CD4-positive, alpha-beta T cell (primary cell): ENCODE measurements around the gene NUP160. TPM values are rescaled to one million over a fixed set of nuclear protein-coding genes. Genes with fewer than 3 reads are reported as not detected.

Experiments used
- ATAC-seq: fragments of 200-7000 bp; cut with Tn5 transposase; one replicate; pipeline ENCODE4 v1.10.0; 2022; ENCODE audit warnings: mild to moderate bottlenecking; ENCODE audit not compliant: poor library complexity
- CTCF ChIA-PET: fragments of 350-600 bp; sonication (Branson Sonifier 250); formaldehyde crosslinking; loops from one replicate; lab custom pipeline; 2021; ENCODE audit warnings: antibody characterized with exemption, inconsistent platforms; lab: Charles Lee
- POLR2A ChIA-PET: fragments of 350-600 bp; sonication (Branson Sonifier 250); formaldehyde crosslinking; loops from one replicate; lab custom pipeline; 2021; ENCODE audit warnings: antibody characterized with exemption, inconsistent platforms; lab: Charles Lee
- DNase-seq, 14 experiments: peaks; one replicate each; pipeline ENCODE4 v3.0.0-alpha.2; 2013 to 2020; ENCODE audit warnings: mixed read lengths in 2 of 14
- H3K27ac ChIP-seq, 2 donors: one replicate each; pipeline versions ENCODE4 v1.5.1 to v1.7.0; 2013; ENCODE audit warnings: low read length in 2 of 2, low read depth in 1 of 2, mild to moderate bottlenecking in 1 of 2
- H3K27me3 ChIP-seq, 2 experiments: 1 replicate in 1 of 2; 2 replicates in 1 of 2; pipeline versions ENCODE4 v1.6.1 to v1.7.0; 2013; ENCODE audit warnings: low read length in 2 of 2, control low read depth in 1 of 2, mild to moderate bottlenecking in 1 of 2, moderate library complexity in 1 of 2; ENCODE audit not compliant: insufficient read depth in 2 of 2, control insufficient read depth in 1 of 2
- H3K36me3 ChIP-seq: one replicate; pipeline ENCODE4 v1.6.1; 2013; ENCODE audit warnings: low read length, control low read depth; ENCODE audit not compliant: insufficient read depth
- H3K4me1 ChIP-seq: one replicate; pipeline ENCODE4 v1.6.1; 2013; ENCODE audit warnings: low read length, control low read depth; ENCODE audit not compliant: insufficient read depth
- H3K4me3 ChIP-seq: one replicate; pipeline ENCODE4 v1.5.1; 2013; ENCODE audit warnings: mild to moderate bottlenecking, low read length, moderate library complexity
- H3K9me3 ChIP-seq, 2 experiments: 1 replicate in 1 of 2; 2 replicates in 1 of 2; pipeline versions ENCODE4 v1.6.1 to v1.7.0; 2013; ENCODE audit warnings: low read length in 2 of 2, mild to moderate bottlenecking in 2 of 2, control low read depth in 1 of 2, moderate library complexity in 1 of 2; ENCODE audit not compliant: control insufficient read depth in 1 of 2, insufficient read depth in 1 of 2
- H3K27ac Mint-ChIP-seq: one replicate; pipeline ENCODE4 v1.8.0; 2020; ENCODE audit warnings: mixed read lengths
- H3K27me3 Mint-ChIP-seq: one replicate; pipeline ENCODE4 v1.8.0; 2021; ENCODE audit warnings: mixed read lengths
- H3K36me3 Mint-ChIP-seq: one replicate; pipeline ENCODE4 v1.8.0; 2021; ENCODE audit warnings: low read depth, mixed read lengths
- H3K4me1 Mint-ChIP-seq: one replicate; pipeline ENCODE4 v1.8.0; 2021; ENCODE audit warnings: low read depth, mixed read lengths
- H3K4me3 Mint-ChIP-seq: one replicate; pipeline ENCODE4 v1.8.0; 2020; ENCODE audit warnings: mild to moderate bottlenecking, mixed read lengths
- H3K9me3 Mint-ChIP-seq: one replicate; pipeline ENCODE4 v1.8.0; 2020; ENCODE audit warnings: mixed read lengths
- CTCF ChIP-seq: fragments of 200-600 bp; IDR thresholded peaks from one replicate; pipeline ENCODE4 v1.8.0; 2022; ENCODE audit warnings: antibody characterized with exemption, mild to moderate bottlenecking
- intact Hi-C, 2 experiments: fragments of 100-400 bp; cut with DNase I in 1 of 2; cut with micrococcal nuclease in 1 of 2; formaldehyde crosslinking; loops; one replicate each; pipeline versions ENCODE4 v1.15.1 to v1.9.0; 2023 to 2025; cut with DNase I, micrococcal nuclease
- total RNA-seq, 174 experiments: library from RNA in 2 of 174; stranded (reverse) in 2 of 174; gene quantifications; one replicate each; pipeline ENCODE4 v1.2.3 and lab custom pipeline; 2021 to 2026

NUP160 gene
- total RNA-seq, 2 experiments from 2014 or later: 41.9 to 47.9 TPM

GRCh38 chr11:47847537-47847891 is 636 bp downstream of the NUP160 start:
- H3K4me1 ChIP-seq: peaks cover 46% of the 10 kb centered on the region
- peak overlapping the region; percentile 100 for H3K4me3 Mint-ChIP-seq
- ChIA-PET CTCF (interaction anchor here (1.1 kb wide), 1 partner anchor 87 kb away, joined by 4 read pairs; no protein-coding TSS in a partner anchor), POLR2A (interaction anchor here (0.6 to 1.9 kb wide), 18 partner anchors 8 to 632 kb away, joined by 3 to 21 read pairs (median 4); partner anchors contain the start of genes AGBL2, DDB2 and FNBP4)
- peaks cover 35% of the 10 kb centered on the region for H3K36me3 Mint-ChIP-seq
- ATAC-seq (no peak), DNase-seq (no peak)
- no peaks in the 10 kb centered on the region for H3K9me3 ChIP-seq
- peaks cover 35% of the 10 kb centered on the region for H3K36me3 ChIP-seq
- H3K27me3 ChIP-seq: no peaks in the 10 kb centered on the region
- peak overlapping the region; percentile 82 to 94 for H3K27ac ChIP-seq
- peaks cover 64% of the 10 kb centered on the region for H3K4me1 Mint-ChIP-seq
- no peaks in the 10 kb centered on the region for H3K9me3 Mint-ChIP-seq
- peak overlapping the region; percentile 75 for H3K4me3 ChIP-seq
- intact Hi-C loops: loop anchor here (5.0 to 10.0 kb wide), 5 partner anchors 80 to 670 kb away; partner anchors contain the start of genes AGBL2 (in 1 of the 2), ARFGAP2 (in 1 of the 2), FNBP4 (in 1 of the 2) and KBTBD4 (in 1 of the 2)
- no peaks in the 10 kb centered on the region for H3K27me3 Mint-ChIP-seq
- TF ChIP-seq CTCF: no peak
- peak overlapping the region; percentile 98 for H3K27ac Mint-ChIP-seq

- CTCF ChIA-PET: no interaction called here
- POLR2A ChIA-PET: interaction anchor here (1.4 to 1.9 kb wide), 2 partner anchors 80 to 209 kb away, joined by 8 to 21 read pairs; partner anchors contain the start of gene FNBP4
- no peak for TF ChIP-seq CTCF
- intact Hi-C loops: loop anchor here (5.0 to 10.0 kb wide), 5 partner anchors 80 to 670 kb away; partner anchors contain the start of genes AGBL2 (in 1 of the 2), ARFGAP2 (in 1 of the 2), FNBP4 (in 1 of the 2) and KBTBD4 (in 1 of the 2)
- H3K9me3 ChIP-seq: no peaks in the 10 kb centered on the region
- Mint-ChIP-seq H3K27ac (peak overlapping the region; percentile 98), H3K36me3 (peaks cover 35% of the 10 kb centered on the region), H3K4me3 (peak overlapping the region; percentile 100), H3K4me1 (peaks cover 59% of the 10 kb centered on the region), H3K27me3 (no peaks in the 10 kb centered on the region), H3K9me3 (no peaks in the 10 kb centered on the region)
- DNase-seq (no peak), ATAC-seq (no peak)
- H3K27ac ChIP-seq: peak overlapping the region in 1 of 2 donors; percentile 94
- H3K36me3 ChIP-seq: peaks cover 40% of the 10 kb centered on the region
- peaks cover 46% of the 10 kb centered on the region for H3K4me1 ChIP-seq
- H3K4me3 ChIP-seq: peak overlapping the region; percentile 75
- H3K27me3 ChIP-seq: no peaks in the 10 kb centered on the region
Observed at GRCh38 chr11:47846998-47847397, 1.2 kb downstream of the NUP160 start.

- peaks cover 64% of the 10 kb centered on the region for H3K36me3 ChIP-seq
- no peak overlapping the region for H3K27ac Mint-ChIP-seq
- H3K4me1 Mint-ChIP-seq: peaks cover 34% of the 10 kb centered on the region
- no peaks in the 10 kb centered on the region for H3K9me3 Mint-ChIP-seq
- peaks cover 19% of the 10 kb centered on the region for H3K4me1 ChIP-seq
- POLR2A ChIA-PET: no interaction called here
- ATAC-seq (no peak), DNase-seq (no peak)
- intact Hi-C loops: loop anchor here in 1 of 2 experiments (10.0 kb wide), 1 partner anchor 129 kb away; the partner anchor contains the start of gene AGBL2
- no peaks in the 10 kb centered on the region for H3K9me3 ChIP-seq
- H3K4me3 ChIP-seq: no peak overlapping the region
- H3K27me3 ChIP-seq: no peaks in the 10 kb centered on the region
- TF ChIP-seq CTCF: no peak
- peaks cover 31% of the 10 kb centered on the region for H3K36me3 Mint-ChIP-seq
- no peak overlapping the region for H3K27ac ChIP-seq
- no peaks in the 10 kb centered on the region for H3K27me3 Mint-ChIP-seq
- no peak overlapping the region for H3K4me3 Mint-ChIP-seq
- CTCF ChIA-PET: interaction anchor here (0.7 kb wide), 1 partner anchor 22 kb away, joined by 4 read pairs; no protein-coding TSS in a partner anchor
Observed at GRCh38 chr11:47843361-47844055, 4.6 kb downstream of the NUP160 start.
